ENCODE data around the gene FAN1.

- TF ChIP-seq CTCF (IDR thresholded peaks at IDR 0.05): no peak
- no peak for TF ChIP-seq ZFX (IDR thresholded peaks at IDR 0.05; ENCODE audit: borderline replicate concordance)
These were observed 1.1 kb downstream of the FAN1 start for GRCh38 chr15:30904812-30905211.

All from 22Rv1 (cell line).